GM23338 (cell line): ENCODE data around the gene COL6A1. TPM values are rescaled to one million over a fixed set of nuclear protein-coding genes. Genes with fewer than 3 reads are reported as not detected.

Source experiments
- ATAC-seq: fragments of 200-7000 bp; cut with Tn5 transposase; 3 replicates; pipeline ENCODE4 v1.9.1; 2020
- DNase-seq: peaks from one replicate; pipeline ENCODE4 v3.0.0-alpha.2; 2015; ENCODE audit warnings: low spot score
- H2AFZ ChIP-seq: fragments of 200-600 bp; sonication (generic); 2 replicates; pipeline ENCODE4 v1.8.0; 2016; ENCODE audit warnings: antibody characterized with exemption, mild to moderate bottlenecking, moderate library complexity
- H3F3A ChIP-seq: fragments of 200-600 bp; sonication (generic); replicated peaks from 2 replicates; pipeline ENCODE4 v1.8.0; 2017; ENCODE audit warnings: antibody characterized with exemption, mixed run types, low read depth
- H3K27ac ChIP-seq: fragments of 200-600 bp; sonication (generic); 2 replicates; pipeline ENCODE4 v1.6.1; 2016; ENCODE audit warnings: low read depth
- H3K27me3 ChIP-seq: fragments of 200-600 bp; sonication (generic); 2 replicates; pipeline ENCODE4 v1.8.0; 2016; ENCODE audit warnings: mild to moderate bottlenecking, mixed run types, moderate library complexity; ENCODE audit not compliant: insufficient read depth
- H3K36me3 ChIP-seq: fragments of 200-600 bp; sonication (generic); 2 replicates; pipeline ENCODE4 v1.8.0; 2016; ENCODE audit warnings: mild to moderate bottlenecking; ENCODE audit not compliant: insufficient read depth
- H3K4me1 ChIP-seq: fragments of 200-600 bp; sonication (generic); 2 replicates; pipeline ENCODE4 v1.8.0; 2016; ENCODE audit warnings: mild to moderate bottlenecking, moderate library complexity; ENCODE audit not compliant: insufficient read depth
- H3K4me2 ChIP-seq: fragments of 200-600 bp; sonication (generic); 2 replicates; pipeline ENCODE4 v1.7.1; 2017; ENCODE audit warnings: mixed run types
- H3K4me3 ChIP-seq: fragments of 200-600 bp; sonication (generic); 2 replicates; pipeline ENCODE4 v1.6.1; 2016; ENCODE audit warnings: mixed run types
- H3K79me2 ChIP-seq: fragments of 200-600 bp; sonication (generic); replicated peaks from 2 replicates; pipeline ENCODE4 v1.8.0; 2017; ENCODE audit warnings: mild to moderate bottlenecking; ENCODE audit not compliant: insufficient read depth
- H3K9me2 ChIP-seq: fragments of 200-600 bp; sonication (generic); 2 replicates; pipeline ENCODE4 v1.8.0; 2017; ENCODE audit not compliant: insufficient read depth
- H4K20me1 ChIP-seq: fragments of 200-600 bp; sonication (generic); replicated peaks from 2 replicates; pipeline ENCODE4 v1.8.0; 2017; ENCODE audit warnings: mild to moderate bottlenecking; ENCODE audit not compliant: insufficient read depth
- H3K27ac Mint-ChIP-seq: 2 replicates; pipeline ENCODE4 v1.8.0; 2020; ENCODE audit warnings: inconsistent platforms, mild to moderate bottlenecking, moderate library complexity, mixed read lengths
- H3K27me3 Mint-ChIP-seq: 3 replicates; pipeline ENCODE4 v1.8.0; 2022; ENCODE audit warnings: low read depth, mild to moderate bottlenecking, moderate library complexity, mixed read lengths, inconsistent platforms; ENCODE audit not compliant: insufficient read depth, poor library complexity
- H3K36me3 Mint-ChIP-seq: 3 replicates; pipeline ENCODE4 v1.8.0; 2021; ENCODE audit warnings: low read depth, mild to moderate bottlenecking, inconsistent platforms, moderate library complexity, mixed read lengths
- H3K4me1 Mint-ChIP-seq: 3 replicates; pipeline ENCODE4 v1.8.0; 2020; ENCODE audit warnings: mild to moderate bottlenecking, inconsistent platforms, mixed read lengths
- H3K4me3 Mint-ChIP-seq: 3 replicates; pipeline ENCODE4 v1.8.0; 2021; ENCODE audit warnings: moderate library complexity, mild to moderate bottlenecking, inconsistent platforms, mixed read lengths
- H3K9me3 Mint-ChIP-seq: 3 replicates; pipeline ENCODE4 v1.8.0; 2020; ENCODE audit warnings: moderate library complexity, mild to moderate bottlenecking, inconsistent platforms, mixed read lengths
- CREB1 ChIP-seq: fragments of 250-450 bp; sonication (Bioruptor Pico); IDR thresholded peaks from 2 replicates; pipeline ENCODE4 v1.5.0; 2020; ENCODE audit warnings: low read depth, mild to moderate bottlenecking, moderate library complexity
- CTCF ChIP-seq, 2 experiments: fragments of 200-600 bp in 1 of 2; sonication (generic) in 1 of 2; conservative IDR thresholded peaks; 2 replicates each; pipeline versions ENCODE4 v1.5.1 to v1.6.1; 2016 to 2017; ENCODE audit warnings: antibody characterized with exemption in 2 of 2, low read depth in 2 of 2, mild to moderate bottlenecking in 2 of 2, moderate library complexity in 1 of 2
- ETS1 ChIP-seq: IDR thresholded peaks from 2 replicates; pipeline ENCODE4 v1.6.1; 2016; ENCODE audit warnings: antibody characterized with exemption
- EZH2 ChIP-seq: fragments of 200-600 bp; sonication (generic); IDR thresholded peaks from one replicate; pipeline ENCODE4 v1.8.0; 2017; ENCODE audit warnings: antibody characterized with exemption, mild to moderate bottlenecking, low read depth; ENCODE audit not compliant: unreplicated experiment
- EZH2phosphoT487 ChIP-seq: fragments of 200-600 bp; sonication (generic); IDR thresholded peaks from one replicate; pipeline ENCODE4 v1.8.1; 2018; ENCODE audit warnings: antibody characterized with exemption; ENCODE audit not compliant: unreplicated experiment
- JUNB ChIP-seq: IDR thresholded peaks from one replicate; pipeline ENCODE4 v1.6.1; 2016; ENCODE audit warnings: antibody characterized with exemption; ENCODE audit not compliant: unreplicated experiment
- NANOG ChIP-seq: IDR thresholded peaks from 2 replicates; pipeline ENCODE4 v1.6.1; 2016; ENCODE audit warnings: antibody characterized with exemption, borderline replicate concordance
- POLR2AphosphoS5 ChIP-seq: IDR thresholded peaks from 2 replicates; pipeline ENCODE4 v1.6.1; 2016; ENCODE audit warnings: antibody characterized with exemption, low read depth
- REST ChIP-seq: IDR thresholded peaks from one replicate; pipeline ENCODE4 v1.6.1; 2018; ENCODE audit warnings: antibody characterized with exemption; ENCODE audit not compliant: unreplicated experiment
- STAT1 ChIP-seq: IDR thresholded peaks from one replicate; pipeline ENCODE4 v1.6.1; 2016; ENCODE audit warnings: antibody characterized with exemption; ENCODE audit not compliant: unreplicated experiment
- ZNF114 ChIP-seq: fragments of 250-450 bp; sonication (Bioruptor Pico); IDR thresholded peaks from 2 replicates; pipeline ENCODE4 v1.5.0; 2020; ENCODE audit warnings: mild to moderate bottlenecking, moderate library complexity
- ZNF331 ChIP-seq: fragments of 250-450 bp; sonication (Bioruptor Pico); IDR thresholded peaks from 2 replicates; pipeline ENCODE4 v1.5.0; 2020; ENCODE audit warnings: low read depth, mild to moderate bottlenecking, moderate library complexity
- ZNF462 ChIP-seq: fragments of 250-450 bp; sonication (Bioruptor Pico); IDR thresholded peaks from 2 replicates; pipeline ENCODE4 v1.5.0; 2020; ENCODE audit warnings: mild to moderate bottlenecking, moderate library complexity
- polyA plus RNA-seq: library from polyadenylated mRNA; unstranded; fragments of >200 nt; fragmentation: Nextera tagmentation; extraction: Ambion mirVana; gene quantifications from 2 replicates; pipeline ENCODE4 v1.2.1, GENCODE V29; 2016
- total RNA-seq: library from RNA; depleted of rRNA; stranded (reverse); fragments of >200 nt; shearing (Covaris generic); gene quantifications from 2 replicates; pipeline ENCODE4 v1.2.3, GENCODE V29; 2014

The COL6A1 gene
- total and polyA plus RNA-seq, 2 experiments from 2014 or later: 76.0 to 180 TPM

GRCh38 chr21:46017148-46017547 is 35.6 kb downstream of the COL6A1 start:
- Histone ChIP-seq H3K27ac (no peak overlapping the region), H3K79me2 (no peaks in the 10 kb centered on the region), H2AFZ (no peak overlapping the region), H3K9me2 (no peaks in the 10 kb centered on the region), H4K20me1 (no peaks in the 10 kb centered on the region), H3K27me3 (no peaks in the 10 kb centered on the region), H3K4me3 (no peak overlapping the region), H3F3A (no peaks in the 10 kb centered on the region), H3K4me1 (no peaks in the 10 kb centered on the region), H3K36me3 (no peaks in the 10 kb centered on the region), H3K4me2 (no peak overlapping the region)
- H3K4me3 Mint-ChIP-seq: no peak overlapping the region
- H3K27me3 Mint-ChIP-seq: peaks cover 2% of the 10 kb centered on the region
- no peaks in the 10 kb centered on the region for H3K4me1 Mint-ChIP-seq
- H3K36me3 Mint-ChIP-seq: no peaks in the 10 kb centered on the region
- DNase-seq (no peak), ATAC-seq (no peak)
- no peak for TF ChIP-seq NANOG
- TF ChIP-seq CTCF (conservative IDR thresholded peaks at IDR 0.05; ENCODE audit: low read depth in 2 of 2): no peak
- TF ChIP-seq ETS1: no peak
- no peak for TF ChIP-seq ZNF462
- TF ChIP-seq EZH2phosphoT487: no peak
- no peak for TF ChIP-seq CREB1 (CRISPR knock-in tag)
- no peak for TF ChIP-seq ZNF114 (CRISPR knock-in tag)
- TF ChIP-seq POLR2AphosphoS5: no peak
- no peak for TF ChIP-seq REST
- TF ChIP-seq STAT1: no peak
- no peak for TF ChIP-seq EZH2
- no peak for TF ChIP-seq JUNB
- no peak for TF ChIP-seq ZNF331 (CRISPR knock-in tag)
- no peaks in the 10 kb centered on the region for H3K9me3 Mint-ChIP-seq
- H3K27ac Mint-ChIP-seq: no peak overlapping the region
